K562 (cell line): ENCODE results near the gene TDG. TPM values are rescaled to one million over a fixed set of nuclear protein-coding genes. Genes with fewer than 3 reads are reported as not detected.

Experiments used
- ATAC-seq: fragments of 200-7000 bp; cut with Tn5 transposase; 3 replicates; pipeline ENCODE4 v1.9.1; 2020; ENCODE audit warnings: moderate library complexity
- BruUV-seq: library from RNA; stranded (reverse); fragments of 400-500 nt; replicated peaks from 2 replicates; lab custom pipeline; 2021; lab: Mats Ljungman, UMichigan
- CTCF ChIA-PET: fragments of 300-600 bp; formaldehyde crosslinking; extraction: SDS; loops from one replicate; lab custom pipeline; 2021; ENCODE audit warnings: low intra/inter-chr PET ratio; lab: Yijun Ruan, JAX
- POLR2A ChIA-PET: fragments of 300-600, 350-650 bp; sonication (Branson Sonifier 250); formaldehyde crosslinking; extraction: SDS; loops from one replicate; lab custom pipeline; 2021; ENCODE audit warnings: antibody characterized with exemption, inconsistent platforms; lab: Yijun Ruan, JAX
- DNase-seq, 4 experiments: peaks; one replicate each; pipeline versions ENCODE4 v3.0.0 to v3.0.0-alpha.2; 2011 to 2018; ENCODE audit warnings: low spot score in 3 of 4, mixed read lengths in 3 of 4; ENCODE audit errors: extremely low read depth in 1 of 4
- FAIRE-seq: peaks from 2 replicates; lab custom pipeline; 2011; peaks lifted over from hg19 to GRCh38; lab: Jason Lieb, UNC
- H2AFZ ChIP-seq: 2 replicates; pipeline ENCODE4 v1.6.0; 2011; ENCODE audit warnings: low read depth, low read length, control low read depth, inconsistent platforms
- H3K27ac ChIP-seq: fragments of 200-600 bp; 3 replicates; pipeline ENCODE4 v1.8.0; 2011; ENCODE audit warnings: low read depth, mild to moderate bottlenecking, control low read depth, inconsistent platforms, low read length, moderate library complexity, mixed read lengths; ENCODE audit errors: extremely low read depth
- H3K27me3 ChIP-seq, 2 experiments: fragments of 300-600 bp in 1 of 2; 2 replicates in 1 of 2; 3 replicates in 1 of 2; pipeline versions ENCODE4 v1.6.0 to v1.8.0; 2011; ENCODE audit warnings: inconsistent platforms in 2 of 2, low read length in 2 of 2, mild to moderate bottlenecking in 1 of 2, mixed read lengths in 1 of 2, moderate library complexity in 1 of 2; ENCODE audit not compliant: control insufficient read depth in 2 of 2, insufficient read depth in 2 of 2
- H3K36me3 ChIP-seq: fragments of 300-600 bp; 3 replicates; pipeline ENCODE4 v1.8.0; 2011; ENCODE audit warnings: mild to moderate bottlenecking, low read length, inconsistent platforms; ENCODE audit not compliant: control insufficient read depth, insufficient read depth
- H3K4me1 ChIP-seq, 2 experiments: fragments of 200-600 bp in 1 of 2; replicated peaks in 1 of 2; 2 replicates in 1 of 2; 3 replicates in 1 of 2; pipeline versions ENCODE4 v1.5.1 to v1.8.0; 2011; ENCODE audit warnings: inconsistent platforms in 2 of 2, low read length in 2 of 2, mild to moderate bottlenecking in 1 of 2, mixed read lengths in 1 of 2, moderate library complexity in 1 of 2; ENCODE audit not compliant: control insufficient read depth in 2 of 2, insufficient read depth in 2 of 2
- H3K4me2 ChIP-seq: 2 replicates; pipeline ENCODE4 v1.6.1; 2011; ENCODE audit warnings: low read length, control low read depth, inconsistent platforms, mixed read lengths; ENCODE audit not compliant: insufficient read depth
- H3K4me3 ChIP-seq: fragments of 200-600 bp; sonication (generic), shearing (Covaris generic); 2 replicates; pipeline ENCODE4 v1.5.1; 2016; ENCODE audit warnings: control low read depth, inconsistent platforms
- H3K79me2 ChIP-seq: fragments of 200-600 bp; 3 replicates; pipeline ENCODE4 v1.8.0; 2011; ENCODE audit warnings: low read length, inconsistent platforms; ENCODE audit not compliant: control insufficient read depth, insufficient read depth
- H3K9ac ChIP-seq, 2 experiments: 2 replicates each; pipeline versions ENCODE4 v1.6.0 to v1.6.1; 2011; ENCODE audit warnings: low read depth in 2 of 2, low read length in 2 of 2, control low read depth in 1 of 2, inconsistent platforms in 1 of 2, mild to moderate bottlenecking in 1 of 2, mixed read lengths in 1 of 2; ENCODE audit not compliant: insufficient read depth in 1 of 2
- H3K9me1 ChIP-seq: one replicate; pipeline ENCODE4 v1.6.0; 2011; ENCODE audit warnings: inconsistent platforms, mild to moderate bottlenecking, low read length, moderate library complexity; ENCODE audit not compliant: control insufficient read depth, insufficient read depth
- H3K9me3 ChIP-seq: replicated peaks from 2 replicates; pipeline ENCODE4 v1.5.1; 2011; ENCODE audit warnings: low read depth, low read length, inconsistent platforms; ENCODE audit not compliant: control insufficient read depth, insufficient read depth
- H4K20me1 ChIP-seq: replicated peaks from 2 replicates; pipeline ENCODE4 v1.6.1; 2011; ENCODE audit warnings: low read length, inconsistent platforms, mixed read lengths; ENCODE audit not compliant: control insufficient read depth, insufficient read depth
- ARID1B ChIP-seq: fragments of 450-650 bp; IDR thresholded peaks from 2 replicates; pipeline ENCODE4 v1.6.1; 2016; ENCODE audit warnings: antibody characterized with exemption, mild to moderate bottlenecking, inconsistent platforms
- ATF7 ChIP-seq: fragments of 450-650 bp; IDR thresholded peaks from 2 replicates; pipeline ENCODE4 v1.7.1; 2014; ENCODE audit warnings: mild to moderate bottlenecking, moderate library complexity
- CBX8 ChIP-seq: fragments of 200-600 bp; sonication (generic); IDR thresholded peaks from 2 replicates; pipeline ENCODE4 v1.6.1; 2012; ENCODE audit warnings: borderline replicate concordance, mixed run types, low read depth, mild to moderate bottlenecking, moderate library complexity, mixed read lengths, low read length, control low read depth, inconsistent platforms; ENCODE audit not compliant: poor library complexity, severe bottlenecking; ENCODE audit errors: extremely low read depth
- CREB3L1 ChIP-seq: fragments of 450-650 bp; IDR thresholded peaks from 2 replicates; pipeline ENCODE4 v1.6.1; 2014; ENCODE audit warnings: low read depth, mild to moderate bottlenecking, moderate library complexity, borderline replicate concordance
- CREM ChIP-seq: IDR thresholded peaks from 2 replicates; pipeline ENCODE4 v1.6.1; 2014; ENCODE audit warnings: antibody characterized with exemption, low read depth
- ETS1 ChIP-seq: conservative IDR thresholded peaks from 2 replicates; pipeline ENCODE4 v1.6.1; 2011; ENCODE audit warnings: low read depth, mild to moderate bottlenecking, low read length; ENCODE audit not compliant: control insufficient read depth
- GTF2B ChIP-seq: IDR thresholded peaks from 2 replicates; pipeline ENCODE4 v1.6.1; 2011; ENCODE audit not compliant: insufficient read length; ENCODE audit errors: extremely low read depth
- MEF2D ChIP-seq: conservative IDR thresholded peaks from 2 replicates; pipeline ENCODE4 v1.6.1; 2016; ENCODE audit warnings: low read depth, missing genetic modification characterization, missing compliant biosample characterization
- NFE2 ChIP-seq: IDR thresholded peaks from 2 replicates; pipeline ENCODE4 v1.6.1; 2014; ENCODE audit warnings: antibody characterized with exemption, low read depth
- NFRKB ChIP-seq: fragments of 450-650 bp; IDR thresholded peaks from 2 replicates; pipeline ENCODE4 v1.6.1; 2016; ENCODE audit warnings: low read depth
- PML ChIP-seq: IDR thresholded peaks from 2 replicates; pipeline ENCODE4 v1.6.1; 2012; ENCODE audit warnings: low read length, inconsistent platforms
- RBBP5 ChIP-seq: fragments of 200-600 bp; sonication (generic); IDR thresholded peaks from 2 replicates; pipeline ENCODE4 v1.6.1; 2012; ENCODE audit warnings: borderline replicate concordance, mild to moderate bottlenecking, low read length, control low read depth, inconsistent platforms; ENCODE audit not compliant: insufficient read depth, poor library complexity, severe bottlenecking
- RBM39 ChIP-seq: fragments of 200-400 bp; formaldehyde crosslinking; optimal IDR thresholded peaks from 2 replicates; pipeline ENCODE3; 2018; ENCODE audit warnings: low read depth, low read length
- TAF9B ChIP-seq: fragments of 450-650 bp; IDR thresholded peaks from 2 replicates; pipeline ENCODE4 v1.6.1; 2018; ENCODE audit warnings: mild to moderate bottlenecking; ENCODE audit not compliant: partially characterized antibody
- TGIF2 ChIP-seq: sonication (generic); formaldehyde crosslinking; IDR thresholded peaks from 2 replicates; pipeline ENCODE4 v1.8.1; 2022; ENCODE audit warnings: mild to moderate bottlenecking, missing genetic modification reagents, moderate library complexity
- TRIM24 ChIP-seq, 2 experiments: fragments of 450-650 bp; IDR thresholded peaks; 2 replicates each; pipeline ENCODE4 v1.6.1; 2016
- ZNF274 ChIP-seq: IDR thresholded peaks from 2 replicates; pipeline ENCODE4 v1.6.1; 2011; ENCODE audit warnings: low read depth, mild to moderate bottlenecking, low read length, moderate library complexity, borderline replicate concordance
- ZNF583 ChIP-seq: fragments of 250-450 bp; sonication (Bioruptor Pico); IDR thresholded peaks from 2 replicates; pipeline ENCODE4 v1.4.0; 2020
- ZNF780A ChIP-seq: fragments of 250-450 bp; sonication (Bioruptor Pico); IDR thresholded peaks from 2 replicates; pipeline ENCODE4 v1.5.0; 2021; ENCODE audit warnings: mild to moderate bottlenecking
- ZSCAN32 ChIP-seq: fragments of 450-650 bp; formaldehyde crosslinking; IDR thresholded peaks from 2 replicates; pipeline ENCODE4 v1.4.0; 2020; ENCODE audit warnings: mild to moderate bottlenecking, moderate library complexity
- WGBS: fragments of 100-300 bp; shearing (Covaris generic); methylation state at CpG from one replicate; pipeline ENCODE4 v1.1.6; 2016; ENCODE audit warnings: low coverage, mixed read lengths; ENCODE audit not compliant: insufficient coverage; ENCODE audit errors: missing lambda C conversion rate; 5-methylcytosine and 5-hydroxymethylcytosine counted together
- in situ Hi-C: fragments of 300-500 bp; cut with MboI; formaldehyde crosslinking; loops from 4 replicates; pipeline ENCODE4 v1.15.0; 2018; ENCODE audit warnings: inconsistent platforms, mixed read lengths
- intact Hi-C: fragments of 100-400 bp; cut with micrococcal nuclease; formaldehyde crosslinking; loops from 2 replicates; pipeline ENCODE4 v1.14.2; 2022
- polyA plus RNA-seq, 8 experiments: library from polyadenylated mRNA; depleted of rRNA in 4 of 8; stranded (reverse) in 5 of 8; unstranded in 3 of 8; fragments of >200 nt; fragmentation: Nextera tagmentation in 2 of 8; fragmentation: Illumina TruSeq in 1 of 8; extraction: Ambion mirVana in 2 of 8; extraction: Trizol in 1 of 8; gene quantifications; 2 replicates each; pipeline versions ENCODE4 v1.2.1 to v1.2.3, GENCODE V29; 2011 to 2014; ENCODE audit warnings: inconsistent platforms in 1 of 8, missing spikeins in 1 of 8
- total RNA-seq, 7 experiments: library from RNA; depleted of rRNA in 6 of 7; stranded (reverse); fragments of >200 nt in 6 of 7; fragmentation: Illumina TruSeq in 2 of 7; extraction: Trizol in 2 of 7; gene quantifications; 2 replicates each; pipeline versions ENCODE4 v1.2.1 to v1.2.3, GENCODE V29; 2011 to 2021; ENCODE audit warnings: low replicate concordance in 1 of 7

Gene TDG
- total and polyA plus RNA-seq, 9 of the 15 experiments (the other 6 are each of a cell fraction or from before 2014, with no cell fraction given) = 37.6 to 77.2 (median 64.0) TPM

GRCh38 chr12:103929046-103929783, 36.5 kb upstream of the TDG start:
- Histone ChIP-seq H3K27ac (peak overlapping the region; percentile 81), H3K9me3 (no peaks in the 10 kb centered on the region), H3K79me2 (peaks cover 41% of the 10 kb centered on the region), H3K4me1 (peaks cover 7 to 18% of the 10 kb centered on the region in 2 experiments), H3K4me3 (peak overlapping the region; percentile 54), H3K27me3 (no peaks in the 10 kb centered on the region), H2AFZ (peak overlapping the region; percentile 96), H3K4me2 (peak overlapping the region; percentile 95), H4K20me1 (peaks cover 19% of the 10 kb centered on the region), H3K9me1 (no peaks in the 10 kb centered on the region), H3K9ac (peak overlapping the region; percentile 81 to 91), H3K36me3 (peaks cover 33% of the 10 kb centered on the region)
- intact Hi-C loops = loop anchor here (1.0 kb wide), 1 partner anchor 28 kb away; a partner anchor contains a TSS
- DNase-seq (peak; percentile 81 to 92 (median 87)), FAIRE-seq (no peak), ATAC-seq (peak; percentile 73)
- POLR2A ChIA-PET = interaction anchor here (0.6 to 1.9 kb wide), 24 partner anchors 8 to 441 kb away, joined by 3 to 18 read pairs (median 5); partner anchors contain the start of gene TDG
- CTCF ChIA-PET = no interaction called here
- TSS peak; percentile 88 for BruUV-seq
- 2% methylated on average over 35 of the region's 37 CpGs for WGBS
- in situ Hi-C loops = no loop called here
- TF ChIP-seq ZSCAN32 (CRISPR knock-in tag) (no peak), ZNF780A (CRISPR knock-in tag) (no peak), ZNF274 (no peak), CBX8 (no peak), TRIM24 (IDR thresholded peaks at IDR 0.05) (no peak), CREB3L1 (0 out of 2 replicates have a peak, but pooled peaks have one; percentile 26), ATF7 (peak; percentile 13; the same call in 1 of the 2 replicates), RBBP5 (peak; percentile 53), NFRKB (0 out of 2 replicates have a peak, but pooled peaks have one; percentile 39), ETS1 (peak; percentile 98), RBM39 (peak; percentile 86), GTF2B (no peak), PML (no peak), ARID1B (peak; percentile 25; the same call in 1 of the 2 replicates), ZNF583 (CRISPR knock-in tag) (0 out of 2 replicates have a peak, but pooled peaks have one; percentile 21), NFE2 (no peak), TAF9B (peak; percentile 19), CREM (peak; percentile 76), MEF2D (tag) (no peak), TGIF2 (no peak)
